Smooth muscle cell (in vitro differentiated cells): ENCODE data around the gene SFT2D3. TPM values are rescaled to one million over a fixed set of nuclear protein-coding genes. Genes with fewer than 3 reads are reported as not detected.

Source experiments
- DNase-seq: peaks from one replicate; lab custom pipeline; 2025; ENCODE audit not compliant: unreplicated experiment; lab: John Stamatoyannopoulos, UW
- H2AFZ ChIP-seq: fragments of 200-600 bp; sonication (generic); 2 replicates; pipeline ENCODE4 v1.6.0; 2016; ENCODE audit warnings: antibody characterized with exemption, low read depth, mild to moderate bottlenecking
- H3F3A ChIP-seq: fragments of 200-600 bp; sonication (generic); 2 replicates; pipeline ENCODE4 v1.6.0; 2017; ENCODE audit warnings: antibody characterized with exemption, low read depth
- H3K27ac ChIP-seq: fragments of 200-600 bp; sonication (generic); 2 replicates; pipeline ENCODE4 v1.5.1; 2016; ENCODE audit warnings: low read depth, mild to moderate bottlenecking
- H3K27me3 ChIP-seq: fragments of 200-600 bp; sonication (generic); 2 replicates; pipeline ENCODE4 v1.6.1; 2016; ENCODE audit warnings: low read depth, mild to moderate bottlenecking
- H3K36me3 ChIP-seq: fragments of 200-600 bp; sonication (generic); 2 replicates; pipeline ENCODE4 v1.5.1; 2016; ENCODE audit warnings: low read depth
- H3K4me1 ChIP-seq: fragments of 200-600 bp; sonication (generic); 2 replicates; pipeline ENCODE4 v1.5.1; 2016; ENCODE audit warnings: low read depth
- H3K4me2 ChIP-seq: fragments of 200-600 bp; sonication (generic); 2 replicates; pipeline ENCODE4 v1.6.0; 2016; ENCODE audit warnings: mild to moderate bottlenecking
- H3K4me3 ChIP-seq: fragments of 200-600 bp; sonication (generic); 2 replicates; pipeline ENCODE4 v1.5.1; 2016; ENCODE audit warnings: mild to moderate bottlenecking
- H3K79me2 ChIP-seq: fragments of 200-600 bp; sonication (generic); 2 replicates; pipeline ENCODE4 v1.6.0; 2016; ENCODE audit warnings: low read depth, mild to moderate bottlenecking
- H3K9ac ChIP-seq: fragments of 200-600 bp; sonication (generic); 2 replicates; pipeline ENCODE4 v1.6.0; 2016; ENCODE audit warnings: low read depth
- H3K9me3 ChIP-seq: fragments of 200-600 bp; sonication (generic); replicated peaks from 2 replicates; pipeline ENCODE4 v1.5.1; 2016; ENCODE audit warnings: low read depth
- H4K20me1 ChIP-seq: fragments of 200-600 bp; sonication (generic); 2 replicates; pipeline ENCODE4 v1.6.0; 2016; ENCODE audit warnings: low read depth
- CTCF ChIP-seq: fragments of 200-600 bp; sonication (generic); IDR thresholded peaks from 2 replicates; pipeline ENCODE4 v1.5.1; 2017; ENCODE audit warnings: borderline replicate concordance, mild to moderate bottlenecking, antibody characterized with exemption; ENCODE audit not compliant: insufficient read depth, poor library complexity, severe bottlenecking
- WGBS: methylation state at CpG from one replicate; pipeline ENCODE4 v1.1.7; 2016; ENCODE audit warnings: low lambda C conversion rate; 5-methylcytosine and 5-hydroxymethylcytosine counted together
- polyA plus RNA-seq: library from polyadenylated mRNA; unstranded; fragments of >200 nt; fragmentation: Nextera tagmentation; extraction: Ambion mirVana; gene quantifications from 2 replicates; pipeline ENCODE4 v1.2.1, GENCODE V29; 2016
- total RNA-seq: library from RNA; depleted of rRNA; stranded (reverse); fragments of >200 nt; gene quantifications from 2 replicates; pipeline ENCODE4 v1.2.3, GENCODE V29; 2014

Gene SFT2D3
- total and polyA plus RNA-seq, 2 experiments from 2014 or later, result 7.0 TPM; not detected in 1

- no peak for TF ChIP-seq CTCF
- no peaks in the 10 kb centered on the region for H3K79me2 ChIP-seq
- no peak overlapping the region for H3K4me3 ChIP-seq
- DNase-seq, result no peak
- no peak overlapping the region for H3K4me2 ChIP-seq
- no peak overlapping the region for H3K9ac ChIP-seq
- 98% methylated on average over 3 of the region's 3 CpGs for WGBS
- H3F3A ChIP-seq, result no peaks in the 10 kb centered on the region
- H3K27me3 ChIP-seq, result no peaks in the 10 kb centered on the region
- H4K20me1 ChIP-seq, result peaks cover 22% of the 10 kb centered on the region
- H2AFZ ChIP-seq, result no peak overlapping the region
- H3K27ac ChIP-seq, result no peak overlapping the region
- H3K36me3 ChIP-seq, result no peaks in the 10 kb centered on the region
- H3K9me3 ChIP-seq, result no peaks in the 10 kb centered on the region
- H3K4me1 ChIP-seq, result no peaks in the 10 kb centered on the region
Measured at GRCh38 chr2:127722807-127723206, 21.5 kb downstream of the SFT2D3 start.

GRCh38 chr2:127726158-127726880 lies 25.0 kb downstream of the SFT2D3 start:
- Histone ChIP-seq H3K36me3 (no peaks in the 10 kb centered on the region), H3K4me2 (no peak overlapping the region), H3K27ac (no peak overlapping the region), H3K4me3 (no peak overlapping the region), H3K27me3 (no peaks in the 10 kb centered on the region), H3K9ac (no peak overlapping the region), H3F3A (no peaks in the 10 kb centered on the region), H2AFZ (no peak overlapping the region), H3K79me2 (no peaks in the 10 kb centered on the region), H4K20me1 (peaks cover 5% of the 10 kb centered on the region), H3K4me1 (no peaks in the 10 kb centered on the region), H3K9me3 (no peaks in the 10 kb centered on the region)
- TF ChIP-seq CTCF, result no peak
- no peak for DNase-seq
- WGBS, result 98% methylated on average over 6 of the region's 6 CpGs

GRCh38 chr2:127733113-127733815 lies 32.0 kb downstream of the SFT2D3 start:
- H3K79me2 ChIP-seq, result no peaks in the 10 kb centered on the region
- no peak overlapping the region for H3K9ac ChIP-seq
- 91% methylated on average over 6 of the region's 6 CpGs for WGBS
- H3K4me1 ChIP-seq, result no peaks in the 10 kb centered on the region
- peaks cover 11% of the 10 kb centered on the region for H4K20me1 ChIP-seq
- no peak for DNase-seq
- no peaks in the 10 kb centered on the region for H3K9me3 ChIP-seq
- H3K4me3 ChIP-seq, result no peak overlapping the region
- no peak overlapping the region for H2AFZ ChIP-seq
- H3K36me3 ChIP-seq, result peaks cover 3% of the 10 kb centered on the region
- no peaks in the 10 kb centered on the region for H3K27me3 ChIP-seq
- H3F3A ChIP-seq, result no peaks in the 10 kb centered on the region
- no peak overlapping the region for H3K27ac ChIP-seq
- no peak overlapping the region for H3K4me2 ChIP-seq
- no peak for TF ChIP-seq CTCF
